Hippocampal formation (tissue), 2 donors: ENCODE results near the gene UST.
"Not testable (repeated sequence)": the region's sequence is repeated elsewhere in the genome, so short reads cannot be mapped to it uniquely, and the experiment has no call there.

Source experiments
- DNase-seq, 2 donors: peaks; one replicate each; lab custom pipeline; 2025; lab: John Stamatoyannopoulos, UW

Gene UST

GRCh38 chr6:148836751-148837150, 89.9 kb downstream of the UST start:
- no peak for DNase-seq

DNA sequence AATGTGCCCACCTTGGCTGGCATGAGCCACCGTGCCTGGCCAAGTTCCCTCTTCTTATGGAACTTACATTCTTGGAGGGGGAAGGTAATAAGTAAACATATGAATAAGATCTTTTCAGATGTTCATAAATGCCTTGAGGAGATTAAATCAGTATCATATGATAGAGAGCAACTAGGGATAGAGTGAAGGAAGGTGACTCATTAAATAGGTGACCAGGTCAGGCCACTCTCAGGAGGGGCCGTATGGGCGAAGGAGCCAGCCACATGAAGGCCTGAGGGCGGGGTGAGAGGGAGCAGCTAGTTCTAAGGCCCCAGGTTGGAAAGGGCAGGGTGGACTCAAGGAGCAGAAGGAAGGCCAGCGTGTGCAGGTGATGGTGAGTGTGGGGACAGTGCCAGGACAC, 91.1 kb downstream of the UST start:
- no peak for DNase-seq

DNA sequence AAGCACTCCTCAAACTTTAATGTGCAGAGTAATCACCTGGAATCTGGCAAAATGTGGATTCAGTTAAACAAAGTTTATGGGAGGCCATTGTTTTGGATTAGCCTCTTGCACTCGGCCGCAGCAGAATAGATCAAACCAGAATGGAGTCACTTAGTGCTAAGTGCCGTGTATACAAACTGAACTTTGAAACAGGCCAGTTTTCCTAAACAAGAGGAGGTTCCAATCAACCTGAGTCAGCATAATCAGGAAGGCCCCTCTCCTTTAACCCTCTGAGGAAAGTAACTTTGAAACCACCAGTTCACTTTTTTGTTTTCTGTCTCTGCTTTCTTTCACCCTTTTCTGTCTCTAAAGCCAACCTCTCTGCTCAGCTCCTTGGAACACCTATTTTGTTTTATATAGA, 92.2 kb downstream of the UST start:
- no peak for DNase-seq

- DNase-seq = no peak
Measured at GRCh38 chr6:148840256-148840655, 93.4 kb downstream of the UST start.

GRCh38 chr6:148842296-148843019, 95.6 kb downstream of the UST start:
- no peak for DNase-seq

DNA sequence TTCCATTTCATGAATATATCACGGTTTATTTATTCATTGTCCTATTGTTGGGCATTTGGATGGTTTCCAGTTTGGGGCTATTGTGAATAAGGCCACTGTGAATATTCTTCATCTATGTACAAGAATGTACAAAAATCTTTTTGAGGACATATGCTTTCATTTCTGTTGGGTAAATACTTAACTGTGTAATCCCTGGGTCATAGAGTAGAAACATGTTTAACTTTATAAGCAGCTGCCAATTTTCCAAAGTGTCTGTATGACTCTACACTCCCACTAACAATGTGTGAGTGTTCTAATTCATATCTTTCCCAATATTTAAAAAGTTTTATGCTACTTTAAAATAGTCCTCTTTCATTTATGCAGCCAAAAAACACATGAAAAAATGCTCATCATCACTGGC, 98.6 kb downstream of the UST start:
- DNase-seq = no peak

DNA sequence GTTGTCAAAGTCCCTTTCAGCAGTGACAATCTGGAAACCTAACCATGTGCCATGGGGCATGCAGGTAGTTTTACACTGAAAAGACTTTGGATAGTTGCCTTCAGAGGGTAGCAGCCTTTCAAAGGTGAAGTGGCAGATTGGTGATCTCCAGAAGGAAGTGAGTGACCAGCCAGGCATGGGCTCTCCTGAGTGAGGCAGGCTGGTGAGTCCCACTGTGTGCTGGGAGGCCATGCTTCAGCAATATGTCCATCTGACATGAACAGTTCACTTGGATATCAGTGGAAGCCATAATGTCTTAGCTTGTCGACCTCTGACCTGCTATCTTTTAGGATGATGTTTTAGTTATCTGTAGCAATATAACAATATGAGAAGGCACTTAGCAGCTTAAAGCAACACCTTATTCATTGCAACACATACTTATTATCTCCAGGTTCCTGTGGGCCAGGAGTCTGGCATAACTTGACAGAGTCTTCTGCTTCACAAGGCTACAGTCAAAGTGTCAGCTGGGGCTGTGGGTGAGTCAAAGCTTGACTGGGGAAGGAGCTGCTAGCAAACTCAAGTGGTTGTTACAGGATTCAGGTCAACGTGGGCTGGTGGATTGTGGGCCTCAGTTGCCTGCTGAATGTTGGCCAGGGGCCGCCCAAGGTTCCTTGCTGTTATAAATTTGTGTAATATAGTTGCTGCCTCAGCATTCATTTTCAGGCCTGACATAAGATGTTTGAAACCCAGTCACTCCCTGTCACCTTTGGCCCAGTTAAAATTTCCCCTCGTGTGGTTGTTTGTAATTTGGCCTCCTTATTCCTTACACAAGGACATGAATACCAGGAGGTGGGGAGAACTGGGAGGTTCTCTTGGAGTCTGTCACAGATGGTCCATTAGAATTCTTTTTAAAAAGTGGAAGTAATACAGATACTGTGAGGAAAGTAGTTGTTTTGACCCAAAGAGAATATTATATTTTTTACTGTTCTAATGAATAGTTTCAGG, 100.2 kb downstream of the UST start:
- no peak for DNase-seq

DNA sequence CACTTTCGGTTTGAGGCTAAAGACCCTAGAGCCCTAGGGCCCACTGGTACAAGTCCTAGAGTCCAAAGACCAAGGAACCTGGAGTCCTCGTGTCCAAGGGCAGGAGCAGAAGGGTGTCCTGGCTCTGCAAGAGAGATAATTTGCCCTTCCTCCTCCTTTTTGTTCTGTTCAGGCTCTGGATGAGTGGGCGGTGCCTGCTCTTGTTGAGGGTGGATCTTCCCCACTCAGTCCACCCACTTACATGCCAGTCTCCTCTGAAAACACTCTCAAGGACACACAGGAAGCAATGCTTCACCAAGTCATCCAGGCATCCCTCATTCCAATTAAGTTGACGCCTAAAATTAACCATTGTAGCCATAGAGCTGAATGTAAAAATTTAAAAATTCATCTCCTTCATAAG, 102.1 kb downstream of the UST start:
- DNase-seq = no peak

GRCh38 chr6:148849449-148849848, 102.6 kb downstream of the UST start:
- DNase-seq = not testable (repeated sequence)

DNA sequence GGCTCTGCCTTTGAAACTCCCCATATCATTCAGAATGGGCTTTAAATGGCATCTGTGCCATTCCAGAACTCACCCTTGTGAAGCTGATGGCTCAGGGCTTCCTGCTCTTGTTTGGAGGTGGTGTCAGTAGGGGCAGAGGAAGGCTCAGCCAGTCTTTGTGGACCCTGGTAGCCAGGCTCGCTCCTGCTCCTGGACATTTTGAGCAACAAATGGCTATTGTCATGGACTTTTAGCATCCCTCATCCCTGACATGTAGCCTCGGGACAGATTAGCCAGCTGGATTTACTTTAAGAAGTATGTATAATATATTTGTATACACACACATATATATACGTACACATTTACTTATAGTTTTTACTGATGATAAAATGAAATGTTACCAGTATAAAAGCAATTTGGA, 104.1 kb downstream of the UST start:
- no peak for DNase-seq

DNA sequence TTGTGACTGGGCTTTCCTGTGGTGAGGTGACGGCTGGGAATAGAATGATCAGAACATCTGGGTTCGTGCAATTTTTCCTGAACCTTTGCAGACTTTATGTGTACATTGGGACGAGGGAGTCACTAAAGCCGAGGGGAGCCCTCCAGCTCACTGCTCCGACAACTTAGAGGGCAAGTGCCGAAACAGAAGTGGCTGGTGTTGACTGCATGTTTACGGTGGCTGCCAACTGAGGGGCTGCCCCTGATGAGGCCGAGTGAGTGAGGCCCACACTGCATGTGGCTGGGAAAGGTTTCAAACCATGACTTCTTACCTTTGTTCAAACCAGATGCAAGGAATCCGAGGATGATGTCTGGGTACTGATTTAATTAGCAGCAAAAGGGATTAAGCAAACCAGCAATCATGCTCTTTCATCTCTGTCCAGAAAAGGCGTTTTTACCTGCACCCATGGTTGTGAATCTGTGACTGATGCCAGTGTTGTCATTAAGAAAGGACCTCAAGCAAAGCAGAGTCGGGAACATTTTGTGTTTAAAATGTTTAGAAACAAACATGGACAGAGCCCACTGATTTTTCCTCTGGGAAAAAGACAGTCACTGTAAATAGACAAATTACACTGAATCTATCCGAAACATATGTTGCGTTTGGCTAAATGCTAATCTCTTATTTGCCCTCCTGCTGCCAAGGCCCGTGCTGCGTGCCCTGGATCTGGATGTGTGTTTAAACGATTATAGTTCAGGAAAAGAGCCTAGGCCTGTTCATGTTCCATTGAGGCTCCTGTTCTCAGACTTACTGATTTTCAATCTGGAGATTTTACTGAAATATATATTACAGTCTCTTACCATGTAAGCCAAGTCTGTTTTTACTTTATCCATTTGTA, 105.1 kb downstream of the UST start:
- no peak for DNase-seq

DNA sequence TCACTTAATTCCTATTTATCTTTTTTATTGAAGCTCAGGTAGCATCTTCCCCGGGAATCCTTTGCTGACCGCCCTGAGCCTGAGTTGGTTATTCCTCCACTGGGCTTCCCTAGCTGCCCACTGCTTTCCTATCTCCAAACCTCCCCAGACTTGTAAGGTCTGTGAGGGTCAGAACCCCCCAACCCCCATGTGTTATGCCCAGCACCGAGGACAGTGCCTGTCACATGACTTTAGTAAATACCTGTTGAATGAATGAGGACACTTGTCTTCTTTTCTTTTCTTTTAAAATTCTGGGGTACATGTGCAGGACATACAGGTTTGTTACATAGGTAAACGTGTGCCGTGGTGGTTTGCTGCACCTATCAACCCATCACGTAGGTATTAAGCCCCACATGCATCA, 105.9 kb downstream of the UST start:
- DNase-seq = no peak

DNA sequence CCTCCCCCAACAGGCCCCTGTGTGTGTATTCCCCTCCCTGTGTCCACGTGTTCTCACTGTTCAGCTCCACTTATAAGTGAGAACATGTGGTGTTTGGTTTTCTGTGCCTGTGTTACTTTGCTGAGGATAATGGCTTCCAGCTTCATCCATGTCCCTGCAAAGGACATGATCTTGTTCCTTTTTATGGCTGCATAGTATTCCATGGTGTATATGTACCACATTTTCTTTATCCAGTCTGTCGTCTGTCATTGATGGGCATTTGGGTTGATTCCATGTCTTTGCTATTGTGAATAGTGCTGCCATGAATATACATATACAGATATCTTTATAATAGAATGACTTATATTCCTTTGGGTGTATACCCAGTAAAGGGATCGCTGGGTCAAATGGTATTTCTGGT, 106.3 kb downstream of the UST start:
- DNase-seq = not testable (repeated sequence)

GRCh38 chr6:148854096-148854495, 107.3 kb downstream of the UST start:
- DNase-seq = no peak

DNA sequence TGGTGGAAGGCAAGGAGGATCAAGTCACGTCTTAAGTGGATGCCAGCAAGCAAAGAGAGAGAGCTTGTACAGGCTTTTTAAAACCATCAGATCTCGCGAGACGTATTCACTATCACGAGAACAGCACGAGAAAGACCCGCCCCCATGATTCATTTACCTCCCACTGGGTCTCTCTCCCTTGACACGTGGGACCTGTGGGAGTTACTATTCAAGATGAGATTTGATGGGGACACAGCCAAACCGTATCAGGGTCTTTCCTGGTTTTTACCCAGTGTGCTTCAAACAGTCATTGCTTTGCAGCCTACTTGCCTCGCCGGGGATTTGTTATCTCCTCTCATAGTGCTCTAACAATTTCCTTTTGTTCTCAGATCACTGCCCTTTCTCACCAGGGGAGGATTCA, 108.2 kb downstream of the UST start:
- no peak for DNase-seq

GRCh38 chr6:148855744-148856143, 108.9 kb downstream of the UST start:
- no peak for DNase-seq

DNA sequence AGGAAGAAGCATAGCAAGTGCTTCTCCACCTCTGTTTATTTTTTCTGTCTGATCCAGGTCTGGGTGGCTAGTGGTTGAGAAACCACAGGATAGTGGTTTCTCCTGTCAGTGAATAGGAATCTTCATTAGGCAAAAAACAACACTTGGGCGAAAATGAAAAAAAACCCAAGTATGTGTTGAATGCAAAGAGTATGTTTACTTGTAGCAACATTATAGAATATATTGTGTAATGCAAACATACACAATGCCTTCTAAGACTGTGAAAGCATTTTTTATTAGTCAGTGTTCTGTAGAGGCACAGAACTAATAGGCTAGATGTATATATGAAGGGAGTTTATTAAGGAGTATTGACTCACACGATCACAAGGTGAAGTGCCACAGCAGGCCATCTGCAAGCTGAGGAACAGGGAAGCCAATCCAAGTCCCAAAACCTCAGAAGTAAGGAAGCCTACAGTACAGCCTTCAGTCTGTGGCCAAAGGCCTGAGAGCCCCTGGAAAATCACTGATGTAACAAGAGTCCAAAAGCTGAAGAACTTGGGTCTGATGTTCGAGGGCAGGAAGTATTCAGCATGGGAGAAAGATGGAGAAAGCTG, 111.1 kb downstream of the UST start:
- DNase-seq = no peak

DNA sequence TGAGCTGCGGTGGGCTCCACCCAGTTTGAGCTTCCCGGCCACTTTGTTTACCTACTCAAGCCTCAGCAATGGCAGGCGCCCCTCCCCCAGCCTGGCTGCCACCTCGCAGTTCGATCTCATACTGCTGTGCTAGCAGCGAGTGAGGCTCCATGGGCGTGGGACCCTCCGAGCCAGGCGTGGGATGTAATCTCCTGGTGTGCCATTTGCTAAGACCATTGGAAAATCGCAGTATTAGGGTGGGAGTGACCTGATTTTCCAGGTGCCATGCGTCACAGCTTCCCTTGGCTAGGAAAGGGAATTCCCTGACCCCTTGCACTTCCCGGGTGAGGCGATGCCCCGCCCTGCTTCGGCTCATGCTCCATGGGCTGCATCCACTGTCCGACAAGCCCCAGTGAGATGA, 117.3 kb downstream of the UST start:
- not testable (repeated sequence) for DNase-seq

GRCh38 chr6:148864941-148865340, 118.1 kb downstream of the UST start:
- DNase-seq = no peak

GRCh38 chr6:148866657-148867268, 119.9 kb downstream of the UST start:
- no peak for DNase-seq

DNA sequence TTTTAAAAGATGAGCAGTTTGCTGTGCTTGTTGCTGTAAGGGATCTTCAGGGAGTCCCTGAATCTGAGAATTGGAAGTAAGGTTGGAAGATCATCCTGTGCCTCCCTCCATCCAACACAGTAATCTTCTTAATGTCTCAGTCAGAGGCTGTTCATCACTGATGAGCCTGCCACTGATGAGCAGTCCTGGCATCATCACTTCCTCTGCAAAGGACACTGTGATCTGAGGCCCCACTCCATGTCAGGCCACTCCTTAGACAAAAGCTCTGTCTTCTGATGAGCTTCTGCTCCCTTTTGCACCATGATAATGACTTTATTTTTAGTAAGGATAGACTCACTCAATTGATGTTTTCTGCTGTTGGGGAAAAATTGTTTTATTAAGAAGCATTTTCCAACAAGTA, 121.0 kb downstream of the UST start:
- no peak for DNase-seq
